ENCODE measurements around the gene C17orf113.

The C17orf113 gene

DNA sequence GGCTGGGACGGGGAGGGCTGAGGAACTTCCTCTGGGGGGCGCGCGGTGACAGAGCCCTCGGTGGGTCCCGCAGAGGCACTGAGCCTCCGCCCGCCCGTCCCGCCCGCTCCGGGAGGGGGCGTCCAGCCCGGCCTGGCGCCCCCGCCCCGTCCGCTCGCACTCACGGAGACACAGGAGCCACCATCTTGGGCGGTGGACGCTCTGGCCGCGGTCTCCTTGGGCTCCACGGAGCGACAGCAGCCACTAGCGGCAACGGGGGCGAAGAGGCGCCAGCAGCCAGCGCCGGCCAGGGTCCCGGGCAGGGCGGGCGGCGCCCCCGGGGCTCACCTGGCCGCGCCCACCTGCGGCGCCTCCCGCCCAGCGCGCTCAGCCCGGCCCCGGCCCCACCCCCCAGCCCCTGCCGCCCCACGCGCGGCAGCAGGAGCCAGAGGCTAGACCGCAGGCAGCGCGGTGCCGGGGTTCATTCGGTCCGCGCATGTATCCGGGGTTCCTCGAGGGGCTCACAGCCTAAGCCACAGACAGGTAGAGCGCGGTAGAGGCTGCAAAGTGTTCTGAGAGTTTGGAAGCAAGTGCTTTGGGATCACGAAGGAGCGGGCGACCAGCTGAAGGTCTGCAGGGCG, at the start of gene C17orf113:
Gene C17orf113, minus strand, starts transcription at position 209 of the 620 bp plus-strand sequence. CDS start 7,225 bp downstream, outside the sequence.
- peak; percentile 73 for DNase-seq (ENCODE audit: low spot score)

DNA sequence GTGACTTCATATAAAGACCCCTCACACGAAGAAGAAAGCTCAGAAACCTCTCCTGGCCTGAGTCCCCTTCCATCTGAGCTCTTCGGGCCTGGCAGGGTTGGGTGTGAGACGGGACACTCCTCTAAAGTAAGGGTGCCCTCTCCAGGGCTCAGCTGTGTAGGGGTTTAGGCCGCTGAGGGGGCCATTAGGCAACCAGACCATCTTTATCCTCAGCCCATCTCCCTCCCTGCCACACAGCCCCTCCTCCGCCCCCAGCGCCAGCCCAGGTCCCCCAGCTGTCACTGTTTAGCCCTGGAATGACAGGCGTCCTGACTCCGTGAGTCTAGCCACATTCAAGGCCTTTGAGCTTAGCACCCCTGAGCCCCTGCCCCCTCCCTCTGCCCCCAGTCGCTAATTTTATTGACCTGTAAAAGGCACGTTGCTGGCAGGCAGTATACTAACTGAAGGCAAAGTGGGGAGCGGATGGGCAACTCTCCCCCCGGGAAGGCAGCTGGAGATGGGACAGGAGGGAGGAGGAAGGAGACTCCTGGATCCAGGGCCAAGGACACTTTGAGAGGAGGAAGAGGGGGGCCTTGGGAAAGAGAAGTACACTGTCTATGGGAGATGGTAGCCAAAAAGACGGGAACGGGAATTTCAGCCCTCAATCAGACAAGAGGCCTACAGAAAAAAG, 48.5 kb upstream of the C17orf113 start:
- no peak for DNase-seq (ENCODE audit: low spot score)

DNA sequence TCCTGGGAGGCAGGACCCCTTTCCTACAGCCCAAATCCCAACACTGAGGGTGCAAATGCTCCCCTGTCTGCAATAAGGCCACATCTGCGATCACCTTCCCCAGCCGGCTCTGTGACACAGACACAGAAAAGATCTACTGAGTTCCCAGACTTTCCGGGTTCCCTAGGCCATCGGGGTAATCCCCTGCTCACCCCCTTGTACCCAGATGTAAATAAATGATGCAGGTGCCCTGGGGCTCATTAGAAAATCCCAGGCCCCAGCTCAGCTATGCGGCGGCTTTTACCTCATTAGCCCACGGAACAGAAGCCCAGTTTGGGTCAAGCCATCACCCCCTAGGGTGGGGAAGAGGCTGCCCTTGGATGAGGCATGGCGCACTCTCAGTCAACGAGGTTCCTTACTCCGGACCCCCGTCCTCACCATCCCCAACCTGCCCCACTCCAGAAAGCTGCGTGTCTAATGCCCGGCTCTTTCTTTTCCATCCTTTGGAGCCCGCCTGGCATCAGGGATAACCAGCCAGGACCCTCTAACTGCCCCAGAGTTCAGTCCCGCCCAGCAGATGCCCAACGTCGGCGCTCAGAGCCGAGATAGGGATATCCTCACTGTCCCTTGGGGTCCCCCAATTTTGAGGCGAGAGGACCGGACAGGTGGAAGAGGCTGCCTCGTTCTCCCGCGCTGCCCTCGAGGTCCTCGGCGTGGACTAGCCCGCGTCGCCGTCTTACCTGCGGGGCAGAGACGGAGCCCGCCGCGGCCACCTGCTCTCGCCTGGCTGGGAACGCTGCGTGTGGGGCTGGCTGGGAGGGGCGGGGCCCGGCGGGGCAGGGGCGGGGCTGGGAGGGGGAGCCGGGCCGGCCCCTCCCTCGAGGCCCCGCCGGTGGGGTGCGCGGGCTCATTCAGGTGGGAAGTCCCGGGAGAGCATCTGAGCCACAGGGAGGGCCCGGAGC, 47.6 kb upstream of the C17orf113 start, which contains the start of gene ZNF385C:
Gene ZNF385C, minus strand, starts transcription at position 783 of the 941 bp plus-strand sequence. CDS start 35,417 bp downstream, outside the sequence.
- DNase-seq (ENCODE audit: low spot score) = no peak

DNA sequence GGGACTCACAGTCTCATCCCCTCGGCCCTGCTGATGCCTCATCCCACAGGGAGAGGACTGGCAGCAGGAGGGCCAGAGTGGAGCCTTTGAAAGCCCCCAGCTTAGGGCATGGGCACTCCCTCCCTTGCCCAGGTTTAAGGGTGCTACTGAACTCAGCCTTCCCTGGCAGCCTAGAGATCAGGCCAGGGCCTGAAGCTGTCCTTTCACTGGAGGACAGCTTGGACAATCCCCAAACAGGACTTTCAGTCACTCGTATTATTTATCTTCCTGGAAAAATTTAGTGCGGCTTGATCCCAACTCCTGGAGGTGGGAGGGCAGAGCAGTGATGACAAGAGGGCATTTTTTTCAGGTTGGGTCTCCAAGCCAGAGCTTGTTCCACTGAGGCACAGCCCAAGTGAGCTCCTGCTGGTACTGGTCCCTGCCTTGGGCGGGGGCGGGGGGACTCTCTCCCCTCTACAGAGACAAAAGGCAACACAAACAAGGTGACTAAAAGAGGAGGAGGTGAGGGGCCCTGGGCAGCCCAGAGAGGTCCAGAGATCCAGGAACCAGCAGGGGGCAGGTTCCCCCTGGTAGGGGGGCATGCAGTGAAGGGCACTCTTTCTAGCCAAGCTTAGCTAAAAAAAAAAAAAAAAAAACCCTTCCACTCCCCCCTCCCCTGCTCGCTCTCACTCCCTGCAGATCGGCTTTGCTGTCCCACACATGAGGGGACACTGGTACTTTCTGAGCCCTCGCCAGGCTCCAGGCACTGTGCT, 46.1 kb upstream of the C17orf113 start:
- no peak for DNase-seq (ENCODE audit: low spot score)

DNA sequence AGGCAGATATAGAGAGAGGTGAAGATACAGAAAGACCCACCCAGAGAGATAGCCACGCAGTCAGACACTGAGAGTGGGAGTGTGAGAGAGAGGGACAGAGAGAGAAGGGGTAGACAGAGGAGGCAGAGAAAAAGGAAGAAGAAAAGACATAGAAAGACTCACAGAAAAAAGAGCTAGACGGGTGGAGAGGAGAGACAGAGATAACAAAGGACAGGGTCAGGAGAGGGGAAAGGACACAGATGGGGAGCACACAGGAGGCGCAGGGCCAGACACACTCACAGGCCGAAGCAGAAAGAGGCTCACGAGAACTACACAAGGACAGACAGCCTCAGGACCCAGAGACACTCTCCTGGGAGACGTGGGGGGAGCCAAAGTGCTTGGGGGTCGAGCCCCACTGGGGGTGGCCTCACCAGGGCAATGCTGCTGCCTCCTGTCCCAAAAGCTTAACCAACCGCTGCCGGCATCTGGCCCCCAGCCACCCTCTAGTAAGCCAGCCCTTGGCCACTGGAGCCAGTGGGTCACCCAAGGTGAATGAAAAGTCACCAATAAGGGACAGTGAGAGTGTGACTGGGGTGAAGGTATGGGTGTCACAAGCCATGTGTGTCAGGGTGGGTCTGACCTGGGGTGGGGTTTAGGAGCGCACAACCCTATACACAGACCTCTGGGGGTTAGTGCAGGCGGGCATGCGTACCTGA, 44.1 kb upstream of the C17orf113 start:
- DNase-seq (ENCODE audit: low spot score) = no peak

- DNase-seq (ENCODE audit: low spot score) = no peak
These were observed 42.5 kb upstream of the C17orf113 start for GRCh38 chr17:42092939-42093338.

GRCh38 chr17:42090964-42091790, 40.8 kb upstream of the C17orf113 start:
- no peak for DNase-seq (ENCODE audit: low spot score)

GRCh38 chr17:42088736-42089135, 38.3 kb upstream of the C17orf113 start:
- DNase-seq (ENCODE audit: low spot score) = no peak

DNA sequence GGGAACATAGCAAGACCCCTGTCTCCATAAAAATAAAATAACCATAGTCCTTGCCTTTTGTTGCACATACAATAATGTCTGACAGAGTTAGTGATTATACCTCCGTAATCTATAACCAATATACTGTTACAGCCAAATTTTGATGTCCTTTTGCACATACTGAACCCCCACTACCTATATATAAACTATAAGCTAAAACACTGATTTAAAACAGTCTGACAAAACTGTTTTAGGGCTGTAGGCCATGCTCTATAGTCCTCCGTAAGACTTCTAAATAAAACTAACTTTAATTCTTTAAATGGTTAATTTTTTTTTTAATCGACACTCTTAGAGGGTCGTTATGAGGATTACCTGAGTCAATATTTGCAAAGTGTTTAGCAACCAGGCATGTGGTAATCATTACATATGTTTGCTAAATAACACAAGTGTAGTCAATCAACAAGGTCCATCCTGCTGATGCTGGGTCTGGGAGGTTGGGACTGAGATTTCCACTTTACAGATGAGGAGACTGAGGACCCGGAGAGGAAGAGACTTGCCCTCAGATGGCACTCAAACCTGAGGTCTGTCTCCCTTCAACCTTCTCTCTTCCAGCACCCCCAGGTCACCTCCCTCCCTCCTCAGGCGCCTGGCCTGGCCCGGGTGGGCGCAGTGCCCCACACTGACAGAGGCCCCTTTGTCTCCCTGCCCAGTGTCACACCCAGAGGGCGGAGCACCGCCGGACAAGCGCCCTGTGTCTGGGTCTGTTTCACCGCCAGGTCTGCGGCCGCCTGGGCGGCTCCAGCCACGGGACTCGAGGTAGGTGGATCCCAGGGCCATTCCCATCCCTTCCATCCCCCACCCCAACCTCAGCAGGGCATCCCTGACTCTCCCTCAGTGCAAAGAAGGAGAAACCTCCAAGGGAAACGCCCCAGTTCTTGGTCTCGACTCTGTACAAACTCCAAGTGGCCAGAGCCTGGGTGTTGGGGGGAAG, 37.6 kb upstream of the C17orf113 start:
- no peak for DNase-seq (ENCODE audit: low spot score)

GRCh38 chr17:42087042-42087701, 36.8 kb upstream of the C17orf113 start:
- no peak for DNase-seq (ENCODE audit: low spot score)

DNA sequence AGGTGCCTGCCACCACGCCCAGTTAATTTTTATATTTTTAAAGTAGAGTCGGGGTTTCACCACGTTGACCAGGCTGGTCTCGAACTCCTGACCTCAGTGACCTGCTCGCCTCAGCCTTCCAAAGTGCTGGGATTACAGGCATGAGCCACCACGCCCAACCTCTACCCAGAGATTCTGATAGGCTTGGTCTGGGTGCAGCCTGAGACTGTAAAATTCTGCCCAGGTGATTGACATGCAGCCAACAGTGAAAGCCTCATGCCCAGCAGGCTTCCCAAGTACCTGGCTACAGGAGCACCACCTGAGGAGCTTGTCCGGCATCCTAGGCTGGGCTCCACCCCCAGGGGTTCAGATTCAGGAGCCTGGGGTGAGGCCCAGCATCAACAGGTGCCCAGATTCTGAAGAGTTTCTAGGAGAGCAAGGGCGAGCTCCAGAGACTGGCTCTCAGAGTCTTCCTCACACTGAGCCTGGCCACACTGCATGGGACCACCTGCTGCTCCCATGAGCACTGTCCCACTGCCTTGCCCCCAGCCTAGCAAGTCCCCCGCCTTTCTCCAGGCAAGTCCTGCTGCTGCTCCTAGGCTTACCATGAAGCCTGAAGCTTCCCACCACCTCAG, 31.2 kb upstream of the C17orf113 start:
- DNase-seq (ENCODE audit: low spot score) = no peak

- DNase-seq (ENCODE audit: low spot score) = no peak
These were observed 29.1 kb upstream of the C17orf113 start for GRCh38 chr17:42079541-42079940.

GRCh38 chr17:42078396-42079043, 28.1 kb upstream of the C17orf113 start:
- no peak for DNase-seq (ENCODE audit: low spot score)

DNA sequence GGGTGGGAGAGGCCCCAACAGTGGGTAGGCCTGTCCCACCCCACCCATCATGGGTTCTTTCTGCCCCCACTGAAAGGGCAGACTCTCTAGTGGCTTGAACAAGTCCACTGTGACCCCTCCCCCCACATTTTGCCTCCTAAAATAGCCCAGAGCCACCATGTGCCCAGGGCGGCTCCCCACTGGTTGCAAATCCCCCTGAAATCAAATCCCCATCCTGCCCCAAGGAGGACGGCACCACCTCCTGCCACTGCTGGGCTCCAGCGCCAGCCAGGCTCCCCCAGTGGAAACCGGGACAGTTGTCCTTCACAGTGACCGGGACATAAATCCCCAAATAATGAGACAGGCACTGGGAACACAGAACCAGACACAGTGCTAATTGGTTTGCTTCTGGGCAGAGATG, 27.4 kb upstream of the C17orf113 start:
- DNase-seq (ENCODE audit: low spot score) = no peak

DNA sequence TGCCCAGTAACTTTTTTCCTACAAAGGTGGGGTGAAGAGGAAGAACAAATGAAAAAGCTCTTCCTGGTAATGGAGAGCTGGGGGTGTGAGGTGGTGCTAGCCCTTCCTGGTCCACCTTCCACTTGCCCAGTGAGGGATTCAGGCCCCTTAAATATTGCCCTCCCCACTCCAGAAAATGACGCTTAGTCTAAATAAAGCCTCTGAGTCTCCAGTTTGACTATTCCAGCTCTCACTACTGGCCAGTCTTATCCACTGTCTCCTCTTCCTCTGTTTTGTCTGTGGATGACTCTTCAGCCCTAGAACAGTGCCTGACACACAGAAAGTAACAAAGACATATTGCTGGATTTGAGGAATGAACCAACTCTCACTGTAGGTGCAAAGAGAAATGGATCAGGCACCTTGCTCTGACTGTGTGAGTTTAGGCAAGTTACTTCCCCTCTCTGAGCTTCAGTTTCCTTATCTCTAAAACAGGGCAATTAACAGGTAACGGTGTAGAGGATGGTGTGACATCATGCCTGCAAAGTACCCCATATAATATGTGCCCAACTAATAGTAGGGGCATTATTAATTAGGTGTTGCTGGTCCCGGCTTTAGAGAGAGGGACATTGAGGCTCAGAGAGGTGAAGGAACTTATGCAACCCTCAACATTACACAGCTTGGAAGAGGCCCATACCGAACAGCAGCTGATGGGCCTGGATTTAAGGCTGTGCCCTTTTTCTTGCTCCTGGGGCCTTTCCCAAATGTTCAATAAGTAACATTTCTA, 26.6 kb upstream of the C17orf113 start:
- no peak for DNase-seq (ENCODE audit: low spot score)

GRCh38 chr17:42075789-42076188, 25.4 kb upstream of the C17orf113 start:
- no peak for DNase-seq (ENCODE audit: low spot score)
